Skeletal muscle cell (primary cell): ENCODE measurements around the gene SLC22A7.

ENCODE experiments used
- DNase-seq: peaks from one replicate; pipeline ENCODE4 v3.0.0-alpha.2; 2010; ENCODE audit warnings: low read depth
- H3K4me3 ChIP-seq: 2 replicates; pipeline ENCODE4 v1.5.1; 2011; ENCODE audit warnings: low read depth, mild to moderate bottlenecking, control low read depth, low read length, moderate library complexity

Gene SLC22A7

DNA sequence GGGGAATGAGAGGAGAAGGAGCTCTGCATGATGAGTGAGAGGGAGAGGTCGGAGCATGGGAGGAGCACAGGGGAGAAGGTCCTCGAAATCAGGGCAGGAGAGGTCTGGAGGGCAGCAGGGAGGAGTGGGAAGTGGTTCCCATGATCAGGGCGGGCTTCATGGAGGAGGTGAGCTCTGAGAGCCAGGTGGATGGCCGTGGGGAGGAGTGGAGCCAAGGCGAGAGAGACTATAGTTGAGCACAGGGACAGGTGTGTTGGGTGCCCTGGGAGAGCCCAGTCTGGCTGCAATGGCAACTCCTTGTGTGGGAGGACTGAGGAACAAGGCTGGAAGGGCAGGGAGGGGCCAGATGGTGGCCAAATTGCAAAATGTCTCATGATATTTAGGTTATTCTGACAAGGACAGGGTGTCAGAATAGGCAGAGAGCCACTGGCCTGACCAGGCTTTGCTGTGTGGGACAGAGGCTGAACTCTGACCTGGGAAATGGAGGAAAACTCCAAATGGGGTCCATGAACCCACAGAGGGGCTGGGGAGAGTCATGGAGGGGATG is 33.4 kb upstream of the SLC22A7 start:
- H3K4me3 ChIP-seq: no peak overlapping the region
- no peak for DNase-seq

DNA sequence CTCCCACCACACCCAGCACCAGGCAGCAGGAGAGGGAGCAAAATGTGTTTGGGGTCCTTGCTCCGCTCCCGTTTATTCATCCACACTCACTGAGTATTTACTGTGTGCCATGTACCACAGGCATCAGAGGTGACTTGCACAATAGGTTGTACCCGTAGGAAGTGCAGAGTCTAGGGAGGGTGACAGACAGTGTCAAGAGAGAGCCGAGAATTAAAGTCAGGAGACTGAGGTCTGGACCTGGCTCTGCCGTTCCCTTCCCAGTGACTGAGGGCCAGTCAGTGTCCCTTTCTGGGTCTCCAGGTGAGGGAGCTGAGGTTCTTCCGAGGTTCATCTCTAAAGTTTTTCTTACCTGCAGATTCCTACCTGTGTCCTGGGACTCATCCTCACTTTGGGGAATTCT is 32.5 kb upstream of the SLC22A7 start:
- DNase-seq: no peak
- H3K4me3 ChIP-seq: no peak overlapping the region

DNA sequence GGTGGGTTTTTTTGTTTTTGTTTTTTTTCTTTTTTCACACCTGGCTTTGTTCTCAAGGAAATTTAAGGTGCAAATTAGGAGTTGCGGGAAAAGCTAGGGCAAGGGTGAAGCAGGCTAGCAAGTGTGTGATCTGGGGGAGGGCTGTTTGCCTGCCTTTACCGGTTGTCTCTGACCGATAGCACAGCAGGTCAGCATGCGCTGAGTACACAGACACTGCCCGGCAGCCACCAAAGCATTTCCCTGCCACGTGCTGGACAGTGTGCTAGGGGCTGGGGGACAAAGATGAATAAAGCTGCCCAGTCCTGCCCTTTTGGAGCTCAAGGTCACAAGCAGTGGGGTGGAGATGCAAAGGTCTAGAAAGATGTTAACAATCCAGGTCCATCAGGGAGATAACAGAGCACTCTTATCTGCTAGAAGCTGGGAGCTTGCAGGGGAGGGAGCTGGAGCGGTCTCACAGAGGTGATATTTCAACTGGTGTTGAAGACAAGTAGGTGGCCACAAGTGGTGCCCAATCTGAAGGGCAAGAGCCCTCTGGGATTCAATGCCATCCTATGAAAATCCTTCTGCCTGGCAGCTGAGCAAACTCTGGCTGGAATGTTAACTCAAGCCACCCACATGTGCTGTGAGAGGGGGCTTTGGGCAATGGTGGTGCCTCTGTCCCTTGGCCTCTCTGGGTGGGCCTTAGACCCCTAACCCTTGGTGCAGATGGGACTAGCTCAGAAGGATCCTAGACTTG is 30.3 kb upstream of the SLC22A7 start:
- DNase-seq: no peak
- H3K4me3 ChIP-seq: no peak overlapping the region

DNA sequence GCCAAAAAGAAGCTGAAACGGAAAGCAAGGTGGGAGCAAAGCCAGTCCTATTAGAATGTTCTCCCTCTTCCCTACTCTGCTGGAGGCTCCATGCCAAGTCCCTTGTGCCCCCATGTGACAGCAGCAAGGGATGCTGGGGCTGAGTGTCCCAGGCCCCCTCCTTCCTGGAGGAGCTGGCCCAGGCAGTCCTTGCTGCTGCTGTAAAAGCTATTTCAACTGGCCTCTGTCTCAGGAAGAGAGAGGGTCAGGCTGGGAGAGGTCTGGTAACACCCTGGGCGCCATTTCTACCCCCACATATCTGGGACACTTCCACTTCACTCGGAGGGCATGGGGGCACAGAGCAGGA is 29.7 kb upstream of the SLC22A7 start:
- H3K4me3 ChIP-seq: no peak overlapping the region
- DNase-seq: no peak

DNA sequence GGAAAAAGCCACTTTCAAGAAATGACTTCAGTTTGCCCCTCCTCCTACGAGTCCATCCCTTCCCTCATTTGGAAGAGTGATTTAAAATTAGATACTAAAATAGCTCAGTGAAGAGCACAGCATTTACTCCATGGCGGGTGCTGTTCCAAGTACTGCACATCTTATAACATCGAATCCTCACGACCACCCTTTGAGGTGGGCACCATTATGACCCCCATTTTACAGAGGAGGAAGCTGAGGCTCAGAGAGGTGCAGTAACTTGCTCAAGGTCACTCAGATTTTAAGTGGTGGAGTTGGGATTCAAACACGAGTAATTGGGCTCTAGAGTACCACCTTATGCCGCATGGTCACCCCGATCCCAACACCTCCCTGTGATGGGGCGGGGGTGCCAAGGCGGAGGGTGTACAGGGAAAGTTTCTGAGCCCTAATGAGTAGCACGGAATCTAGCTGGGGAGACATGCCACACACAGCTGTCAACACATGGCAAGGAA is 29.2 kb upstream of the SLC22A7 start:
- no peak overlapping the region for H3K4me3 ChIP-seq
- DNase-seq: no peak

DNA sequence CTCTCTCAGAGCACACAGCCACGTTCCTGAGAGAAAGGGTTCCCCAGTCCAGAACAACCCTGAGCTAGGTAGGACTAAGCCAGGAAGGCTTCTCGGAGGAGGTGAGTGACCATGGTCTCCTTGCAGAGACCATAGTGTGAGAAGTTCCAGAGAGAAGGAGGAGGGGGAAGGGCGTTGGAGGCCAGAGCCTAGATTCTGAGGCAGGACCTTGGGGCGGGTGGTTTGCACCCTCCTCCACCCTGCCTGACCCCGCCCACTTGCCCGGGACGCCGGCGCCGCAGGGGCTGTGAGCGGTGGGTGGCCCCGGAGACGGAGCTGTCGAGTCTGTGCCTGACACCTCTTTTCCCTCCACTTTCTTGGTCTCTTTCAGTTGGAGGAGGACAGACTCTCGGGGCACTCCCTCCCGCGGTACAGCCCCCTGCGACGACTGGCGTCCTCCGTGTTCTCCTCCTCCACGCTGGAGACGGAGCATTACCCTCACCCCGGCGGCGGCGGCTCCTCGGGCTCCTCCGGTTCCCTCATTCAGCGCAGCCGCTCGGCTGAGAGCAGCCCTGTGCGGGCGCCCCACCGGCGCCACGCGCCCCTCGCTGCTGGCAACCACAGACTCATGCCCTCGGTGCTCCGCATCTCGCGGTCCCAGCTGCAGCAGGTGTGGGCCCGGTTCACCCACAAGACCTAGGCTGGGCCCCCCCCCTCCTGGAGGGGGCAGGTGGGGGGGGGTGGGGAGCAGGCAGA is 28.6 kb upstream of the SLC22A7 start:
- H3K4me3 ChIP-seq: peak overlapping the region; percentile 30
- no peak for DNase-seq

DNA sequence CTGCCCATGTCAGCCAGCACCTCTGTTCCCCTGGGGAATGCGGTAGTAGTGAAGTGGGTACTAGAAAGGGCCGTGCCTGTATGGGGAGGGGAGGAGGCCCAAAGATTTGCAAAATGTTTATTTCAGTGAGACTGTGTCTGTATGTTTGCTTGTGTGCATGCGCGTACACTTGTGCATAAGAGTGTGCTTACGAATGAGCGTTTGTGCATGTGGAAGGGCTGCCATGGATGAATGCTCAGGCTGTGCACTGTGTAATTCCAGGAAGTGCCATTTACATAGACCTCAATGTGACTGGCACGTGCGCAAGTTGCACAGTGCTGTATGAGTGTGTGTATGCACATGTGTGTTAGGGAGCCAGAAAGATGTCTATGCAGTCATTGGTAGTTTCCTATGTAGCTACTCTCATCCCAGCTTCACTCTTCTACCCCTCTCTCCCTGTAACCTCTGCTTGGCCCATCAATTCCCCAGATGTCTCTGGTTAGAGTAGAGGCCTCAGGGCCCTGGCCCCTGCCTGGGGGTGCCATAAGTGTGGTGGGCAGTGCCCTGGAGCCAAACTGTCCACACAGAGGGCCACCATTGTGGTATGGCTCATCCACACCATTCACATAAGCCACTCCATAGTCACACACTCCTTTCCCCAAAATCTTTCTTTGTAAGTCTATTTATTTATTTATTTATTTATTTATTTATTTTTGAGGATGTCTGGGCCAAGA is 26.8 kb upstream of the SLC22A7 start:
- DNase-seq: no peak
- H3K4me3 ChIP-seq: no peak overlapping the region

DNA sequence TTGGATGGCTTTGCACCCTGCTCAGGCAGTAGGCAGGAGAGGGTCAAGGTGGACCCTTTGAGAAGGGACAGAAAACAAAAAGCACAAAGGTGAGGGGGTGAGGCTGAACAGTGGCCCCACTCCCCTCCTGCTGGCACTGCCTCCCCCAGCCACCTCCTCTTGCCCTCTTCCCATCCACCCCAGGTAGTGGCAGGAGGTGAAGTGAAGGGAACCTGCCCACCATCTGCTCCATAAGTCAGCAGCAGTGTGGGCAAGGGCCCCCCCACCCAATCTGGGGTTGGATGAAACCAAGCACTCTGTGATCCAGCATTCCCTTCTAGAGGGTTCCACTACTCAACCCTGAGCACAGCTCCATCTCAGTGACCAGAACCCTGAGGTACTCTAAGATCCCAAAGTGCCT is 26.1 kb upstream of the SLC22A7 start:
- no peak overlapping the region for H3K4me3 ChIP-seq
- DNase-seq: no peak

DNA sequence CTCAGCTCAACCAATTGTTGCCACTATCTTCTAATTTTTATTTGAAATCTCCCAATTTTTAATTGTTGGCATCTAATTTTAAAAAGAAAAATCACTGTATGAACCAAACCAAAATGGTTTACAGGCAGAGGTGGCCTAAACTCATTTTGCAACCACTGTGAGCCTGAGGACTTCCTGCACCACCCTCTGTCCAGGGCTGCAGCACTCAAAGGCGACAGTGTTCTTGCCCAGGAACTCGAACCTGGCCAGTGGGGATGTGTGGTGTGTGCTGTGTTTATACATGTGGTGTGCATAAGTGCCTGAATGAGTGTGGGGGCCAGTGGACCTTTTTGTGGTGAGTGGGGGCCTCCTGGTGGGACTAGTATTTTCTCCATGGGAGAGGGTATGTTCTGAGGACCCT is 24.4 kb upstream of the SLC22A7 start:
- DNase-seq: no peak
- H3K4me3 ChIP-seq: no peak overlapping the region

DNA sequence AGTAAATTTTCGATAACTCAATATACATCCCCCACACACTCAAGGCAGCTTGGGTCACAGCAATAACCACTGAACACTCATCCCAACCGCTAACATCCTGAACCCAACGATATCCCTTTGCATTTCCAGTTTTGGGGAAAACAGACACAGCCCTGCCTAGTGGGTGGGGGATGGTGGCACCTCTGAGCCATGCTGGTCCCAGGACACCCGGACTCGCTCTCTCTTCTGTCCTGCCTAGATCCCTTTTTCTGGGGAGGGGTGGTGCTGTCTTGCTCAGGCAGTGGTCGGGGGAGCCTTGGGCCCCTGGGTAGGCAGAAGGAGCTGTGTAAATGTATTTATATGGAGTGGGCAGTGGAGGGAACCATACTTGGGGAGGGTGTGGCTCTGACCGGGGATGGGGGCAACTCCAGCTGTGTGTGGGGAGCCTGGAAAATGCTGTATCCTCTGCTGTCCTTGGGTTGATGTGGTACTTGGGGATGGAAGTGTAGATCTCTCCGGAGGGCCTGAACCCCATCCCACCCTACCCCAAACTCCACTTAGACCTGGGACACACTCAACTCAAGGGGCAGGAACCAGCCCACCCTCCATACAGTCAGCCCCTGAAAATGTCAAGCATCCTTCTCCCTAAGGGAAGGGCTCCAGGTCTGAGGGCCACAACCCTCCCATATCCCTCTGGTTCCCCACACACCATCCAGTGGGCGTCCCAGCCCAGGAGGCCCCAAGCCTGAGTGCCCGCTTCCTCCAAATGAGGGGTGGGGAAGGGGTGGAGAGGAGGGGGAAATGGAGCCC is 23.7 kb upstream of the SLC22A7 start:
- no peak overlapping the region for H3K4me3 ChIP-seq
- no peak for DNase-seq

DNA sequence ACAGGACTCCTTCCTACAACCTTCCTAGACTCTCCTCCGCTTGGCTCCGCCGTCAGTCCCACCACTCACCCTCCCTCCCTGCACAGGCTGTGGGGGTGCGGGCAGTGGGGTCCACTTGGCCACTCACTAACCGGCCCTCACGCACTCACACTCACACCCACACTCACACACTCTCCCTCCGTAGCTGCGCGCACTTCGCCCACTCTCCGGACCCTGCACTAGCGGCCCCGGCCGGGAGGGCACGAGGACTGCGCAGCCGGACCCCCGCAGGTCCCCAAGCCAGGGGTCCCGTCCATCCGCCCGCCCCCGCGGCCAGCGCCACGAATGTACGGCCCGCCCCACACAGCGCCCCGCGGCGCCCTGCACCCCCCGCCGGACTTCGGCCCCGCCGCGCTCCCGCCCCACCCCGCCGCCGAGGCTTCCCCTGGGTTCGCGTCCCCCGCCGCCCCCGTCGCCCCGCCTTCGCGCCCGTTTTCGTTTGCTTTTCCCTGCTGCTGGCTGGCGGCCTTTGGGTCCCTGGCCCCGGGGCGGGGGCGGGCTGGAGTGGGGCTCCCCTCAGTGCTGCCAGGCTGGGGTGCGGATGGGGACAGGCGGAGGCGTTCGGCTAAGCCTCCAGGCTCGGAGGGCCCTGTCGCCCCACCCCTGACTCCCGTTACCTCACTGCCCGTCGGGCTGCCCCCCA is 23.0 kb upstream of the SLC22A7 start:
- H3K4me3 ChIP-seq: peak overlapping the region; percentile 36
- no peak for DNase-seq

DNA sequence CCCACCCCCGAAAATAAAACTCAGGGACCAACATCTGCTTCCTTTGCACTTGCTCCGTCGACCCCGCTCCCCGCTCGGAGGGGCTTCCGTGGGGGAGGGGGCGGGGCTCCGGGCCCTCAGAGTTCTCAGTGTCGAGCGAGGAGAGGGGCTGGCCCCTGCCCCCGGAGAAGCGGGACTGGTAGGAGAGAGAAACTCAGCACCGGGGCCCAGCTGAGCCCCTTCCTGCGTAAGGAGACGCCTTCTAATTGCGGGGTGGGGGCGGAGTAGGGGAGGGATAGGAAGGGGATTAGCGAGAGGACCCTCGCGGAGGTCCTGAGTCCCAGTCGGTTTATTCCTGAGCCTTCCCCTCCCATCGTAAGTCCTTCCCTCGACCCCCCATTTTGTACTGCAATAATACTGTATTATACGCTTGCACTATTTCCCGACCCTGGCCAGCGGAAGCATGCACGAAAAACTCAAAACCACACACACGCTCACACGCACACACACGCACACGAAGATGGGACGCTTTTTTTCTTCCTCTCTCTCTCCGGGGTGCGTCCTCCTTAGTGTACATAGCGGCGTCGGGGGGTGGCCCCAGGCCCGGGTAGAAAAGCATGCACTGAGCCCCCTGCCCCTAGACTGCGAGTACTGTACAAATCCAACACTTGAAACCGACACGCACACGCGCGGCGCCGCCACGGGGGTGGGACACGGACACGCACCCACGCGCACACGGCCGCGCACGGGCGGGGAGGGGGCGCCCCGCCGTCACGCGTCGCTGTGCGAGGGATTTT is 22.1 kb upstream of the SLC22A7 start:
- H3K4me3 ChIP-seq: no peak overlapping the region

DNA sequence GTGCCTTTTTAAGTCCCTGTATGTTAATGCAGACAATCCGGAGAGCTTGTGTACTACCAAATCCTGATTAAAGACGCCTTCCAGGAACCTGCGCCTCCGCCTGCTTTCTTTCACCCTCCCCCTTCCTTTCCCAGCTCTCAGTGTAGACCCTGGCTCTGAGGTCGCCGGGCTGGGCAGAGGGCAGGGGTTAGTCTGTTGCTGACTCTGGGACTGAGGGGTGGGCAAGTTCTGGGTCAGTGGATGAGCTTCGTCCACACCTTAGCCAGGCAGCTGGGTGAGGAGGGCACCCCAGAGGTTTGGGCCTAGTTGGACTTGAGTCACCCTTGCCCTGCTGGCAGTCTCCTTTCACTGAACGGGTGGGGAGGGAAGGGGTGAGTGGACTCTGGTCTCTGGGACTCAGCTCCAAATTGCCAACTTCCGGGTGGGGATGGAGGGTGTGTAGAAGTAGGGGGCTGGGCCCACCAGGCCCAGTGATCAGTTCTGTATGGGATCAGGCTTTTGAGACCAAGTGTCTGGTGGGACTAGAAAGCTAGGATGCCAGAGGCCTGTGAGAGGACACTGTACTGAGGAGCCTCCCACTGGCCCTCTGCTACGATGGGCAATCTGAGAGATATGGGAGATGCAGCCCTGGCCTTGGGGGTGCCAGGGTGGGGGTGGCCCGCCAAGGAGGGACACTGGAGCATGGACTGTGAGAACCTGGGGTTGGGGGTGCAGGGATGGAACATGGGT is 21.3 kb upstream of the SLC22A7 start:
- H3K4me3 ChIP-seq: no peak overlapping the region
- no peak for DNase-seq

More for the DNA sequence above, 22.1 kb upstream of the SLC22A7 start:
- DNase-seq: no peak

DNA sequence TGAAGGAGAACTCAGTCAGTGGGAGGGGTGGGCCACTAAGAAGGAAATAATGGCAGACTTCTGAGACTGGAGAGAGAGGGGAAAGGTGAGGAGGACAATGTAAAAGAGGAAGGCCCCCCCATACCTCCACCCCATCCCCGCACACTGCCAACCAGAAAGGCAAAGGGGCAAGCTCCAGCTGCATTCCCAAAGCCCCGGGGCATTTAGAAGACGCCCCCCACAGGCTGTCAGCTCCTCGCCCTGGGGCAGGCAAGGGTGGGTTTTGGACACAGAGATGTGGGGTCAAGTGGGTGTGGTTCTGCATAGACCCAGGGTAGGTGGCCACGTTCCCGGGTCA is 20.8 kb upstream of the SLC22A7 start:
- no peak for DNase-seq
- no peak overlapping the region for H3K4me3 ChIP-seq

DNA sequence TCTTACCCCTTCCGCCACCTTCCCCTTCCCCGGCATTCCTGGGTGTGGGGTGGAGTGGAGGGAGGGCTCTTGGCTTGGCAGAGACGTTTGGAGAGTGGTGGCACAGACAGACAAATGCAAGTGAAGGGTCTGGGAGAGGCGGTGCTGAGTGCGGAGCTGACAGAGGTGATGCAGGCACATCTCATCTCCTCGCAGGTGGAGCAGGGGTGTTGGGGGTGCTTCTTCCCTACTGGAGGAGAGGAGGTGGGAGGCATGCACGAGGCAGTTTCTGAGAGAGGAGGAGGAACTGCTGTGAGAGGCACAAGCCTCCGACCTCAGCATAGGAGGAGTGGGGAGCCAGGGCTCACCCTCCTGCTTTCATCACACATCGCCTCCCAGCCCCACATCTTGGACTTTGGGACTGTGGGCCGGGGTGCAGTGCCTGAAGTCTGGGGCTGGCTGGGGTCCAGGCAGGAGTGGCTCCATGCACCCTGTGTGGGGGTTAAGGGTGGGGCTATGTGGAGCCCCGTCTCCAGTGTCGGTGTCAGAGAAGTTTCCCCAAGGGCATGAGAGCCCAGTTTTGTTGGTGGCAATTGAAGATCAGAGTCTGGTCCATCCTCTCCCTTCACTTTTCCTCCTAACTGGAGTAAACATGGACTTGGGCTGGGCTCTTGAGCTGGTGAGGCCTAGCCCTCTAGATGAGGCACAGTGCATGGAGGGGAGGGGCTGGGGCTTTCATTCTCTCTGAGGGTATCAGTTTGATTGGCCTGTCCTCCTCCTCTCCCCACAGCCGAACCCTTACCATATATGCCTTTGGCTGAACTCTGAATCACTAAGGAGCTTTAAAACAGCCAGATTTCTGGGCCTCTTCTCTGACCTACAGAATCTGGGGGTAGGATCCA is 20.2 kb upstream of the SLC22A7 start:
- no peak for DNase-seq
- no peak overlapping the region for H3K4me3 ChIP-seq

DNA sequence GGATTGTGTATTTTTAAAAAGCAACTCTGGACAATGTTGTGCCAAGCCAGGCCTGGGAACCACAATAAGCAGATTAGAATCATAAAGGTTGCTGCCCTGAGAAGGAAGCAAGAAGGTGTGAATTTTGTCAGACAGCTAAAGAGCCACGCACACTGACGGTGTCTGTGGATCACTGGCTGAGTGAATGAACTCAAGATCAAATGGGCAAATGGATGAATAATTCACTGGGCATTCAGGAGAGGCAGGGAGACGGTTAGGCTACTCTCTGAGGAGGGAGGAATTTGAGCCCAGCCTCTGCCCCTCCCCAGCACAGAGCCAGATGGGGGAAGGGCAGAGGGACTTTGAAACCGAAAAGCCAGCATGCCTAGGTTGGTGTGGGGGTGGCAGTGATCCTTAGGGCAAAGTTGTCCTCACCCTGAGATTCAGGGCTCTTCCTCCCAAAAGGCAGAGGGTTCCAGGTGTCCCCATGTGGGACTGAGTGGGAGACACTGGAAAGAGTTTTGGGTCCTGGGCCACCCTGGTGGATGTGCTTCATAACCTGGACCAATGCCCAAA is 19.5 kb upstream of the SLC22A7 start:
- no peak for DNase-seq
- no peak overlapping the region for H3K4me3 ChIP-seq

DNA sequence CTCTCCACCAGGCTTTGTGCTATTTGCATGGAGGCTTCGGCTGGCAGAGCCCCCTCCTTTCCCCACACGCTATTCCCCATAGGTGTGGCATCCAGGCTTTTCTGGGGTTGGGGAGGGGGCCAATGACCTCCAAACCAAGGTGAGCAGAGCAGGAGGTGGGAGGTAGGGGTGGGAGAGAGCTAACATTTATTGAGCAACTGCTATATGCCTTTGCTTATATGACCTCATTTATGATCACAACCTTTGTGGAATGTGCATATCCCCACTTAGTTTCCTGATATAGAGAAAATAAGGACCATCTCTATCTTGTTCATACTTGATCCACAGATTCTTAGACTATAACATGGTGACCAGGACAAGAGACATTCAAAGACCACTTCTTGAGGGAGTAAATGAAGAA is 17.8 kb upstream of the SLC22A7 start:
- no peak overlapping the region for H3K4me3 ChIP-seq
- no peak for DNase-seq
